ENCODE results near the gene F12.
A peak's percentile ranks its signal among the peaks of the same experiment; 100 is the strongest.

F12 gene

GRCh38 chr5:177403792-177404640, 5.3 kb downstream of the F12 start:
- peaks cover 53 to 69% of the 10 kb centered on the region in 2 donors for H3K27me3 ChIP-seq (ENCODE audit: control insufficient read depth in 1 of 2, insufficient read depth in 2 of 2, low read length in 2 of 2)
- no peaks in the 10 kb centered on the region for H3K36me3 ChIP-seq (ENCODE audit: control insufficient read depth in 2 of 2, insufficient read depth in 2 of 2, low read length in 2 of 2)
- peaks cover 42% of the 10 kb centered on the region for H3K4me1 ChIP-seq (ENCODE audit: control insufficient read depth, insufficient read depth, low read length)
- H3K27ac ChIP-seq (ENCODE audit: low read length) = no peak overlapping the region
- peak overlapping the region; percentile 48 to 74 for H3K4me3 ChIP-seq (ENCODE audit: low read length in 2 of 2)
- no peaks in the 10 kb centered on the region for H3K9me3 ChIP-seq (ENCODE audit: control insufficient read depth in 2 of 2, low read length in 2 of 2)
- H3K9ac ChIP-seq (ENCODE audit: low read length in 2 of 2) = peak overlapping the region in 1 of 2 donors; percentile 4

- peaks cover 60 to 77% of the 10 kb centered on the region in 2 donors for H3K27me3 ChIP-seq (ENCODE audit: control insufficient read depth in 1 of 2, insufficient read depth in 2 of 2, low read length in 2 of 2)
Observed at GRCh38 chr5:177403102-177403791, 6.1 kb downstream of the F12 start.

GRCh38 chr5:177402271-177403043, 6.9 kb downstream of the F12 start:
- H3K36me3 ChIP-seq (ENCODE audit: control insufficient read depth in 2 of 2, insufficient read depth in 2 of 2, low read length in 2 of 2) = no peaks in the 10 kb centered on the region
- H3K27ac ChIP-seq (ENCODE audit: low read length) = no peak overlapping the region
- H3K9ac ChIP-seq (ENCODE audit: low read length in 2 of 2) = no peak overlapping the region
- H3K4me3 ChIP-seq (ENCODE audit: low read length in 2 of 2) = peak overlapping the region in 1 of 2 donors; percentile 8
- no peaks in the 10 kb centered on the region for H3K9me3 ChIP-seq (ENCODE audit: control insufficient read depth in 2 of 2, low read length in 2 of 2)
- H3K4me1 ChIP-seq (ENCODE audit: control insufficient read depth, insufficient read depth, low read length) = peaks cover 42% of the 10 kb centered on the region
- peaks cover 67 to 84% of the 10 kb centered on the region in 2 donors for H3K27me3 ChIP-seq (ENCODE audit: control insufficient read depth in 1 of 2, insufficient read depth in 2 of 2, low read length in 2 of 2)

More at GRCh38 chr5:177403102-177403791, 6.1 kb downstream of the F12 start:
- Histone ChIP-seq H3K36me3 (ENCODE audit: control insufficient read depth in 2 of 2, insufficient read depth in 2 of 2, low read length in 2 of 2) (no peaks in the 10 kb centered on the region), H3K4me3 (ENCODE audit: low read length in 2 of 2) (peak overlapping the region; percentile 38 to 74), H3K27ac (ENCODE audit: low read length) (no peak overlapping the region), H3K9ac (ENCODE audit: low read length in 2 of 2) (no peak overlapping the region), H3K9me3 (ENCODE audit: control insufficient read depth in 2 of 2, low read length in 2 of 2) (no peaks in the 10 kb centered on the region), H3K4me1 (ENCODE audit: control insufficient read depth, insufficient read depth, low read length) (peaks cover 42% of the 10 kb centered on the region)

- Histone ChIP-seq H3K9ac (ENCODE audit: low read length in 2 of 2) (no peak within 1 kb of the TSS), H3K9me3 (ENCODE audit: control insufficient read depth in 2 of 2, low read length in 2 of 2) (no peaks in the 10 kb centered on the region), H3K4me1 (ENCODE audit: control insufficient read depth, insufficient read depth, low read length) (peaks cover 42% of the 10 kb centered on the region), H3K4me3 (ENCODE audit: low read length in 2 of 2) (no peak within 1 kb of the TSS), H3K36me3 (ENCODE audit: control insufficient read depth in 2 of 2, insufficient read depth in 2 of 2, low read length in 2 of 2) (no peaks in the 10 kb centered on the region), H3K27ac (ENCODE audit: low read length) (no peak within 1 kb of the TSS), H3K27me3 (ENCODE audit: control insufficient read depth in 1 of 2, insufficient read depth in 2 of 2, low read length in 2 of 2) (peaks cover 67 to 89% of the 10 kb centered on the region in 2 donors)
Observed at GRCh38 chr5:177399997-177400868, 9.1 kb downstream of the F12 start, which contains the start of gene PFN3. PFN3 (minus strand) TSS chr5:177400661; CDS start chr5:177400576, 85 bp downstream.

GRCh38 chr5:177397875-177398390, 11.4 kb downstream of the F12 start:
- Histone ChIP-seq H3K27ac (ENCODE audit: low read length) (no peak overlapping the region), H3K27me3 (ENCODE audit: control insufficient read depth in 1 of 2, insufficient read depth in 2 of 2, low read length in 2 of 2) (peaks cover 55 to 67% of the 10 kb centered on the region in 2 donors), H3K9me3 (ENCODE audit: control insufficient read depth in 2 of 2, low read length in 2 of 2) (no peaks in the 10 kb centered on the region), H3K36me3 (ENCODE audit: control insufficient read depth in 2 of 2, insufficient read depth in 2 of 2, low read length in 2 of 2) (no peaks in the 10 kb centered on the region), H3K4me1 (ENCODE audit: control insufficient read depth, insufficient read depth, low read length) (peaks cover 20% of the 10 kb centered on the region), H3K4me3 (ENCODE audit: low read length in 2 of 2) (no peak overlapping the region), H3K9ac (ENCODE audit: low read length in 2 of 2) (no peak overlapping the region)

GRCh38 chr5:177396807-177397206, 12.6 kb downstream of the F12 start:
- Histone ChIP-seq H3K9me3 (ENCODE audit: control insufficient read depth in 2 of 2, low read length in 2 of 2) (no peaks in the 10 kb centered on the region), H3K27ac (ENCODE audit: low read length) (no peak overlapping the region), H3K36me3 (ENCODE audit: control insufficient read depth in 2 of 2, insufficient read depth in 2 of 2, low read length in 2 of 2) (no peaks in the 10 kb centered on the region), H3K27me3 (ENCODE audit: control insufficient read depth in 1 of 2, insufficient read depth in 2 of 2, low read length in 2 of 2) (peaks cover 43 to 56% of the 10 kb centered on the region in 2 donors), H3K9ac (ENCODE audit: low read length in 2 of 2) (no peak overlapping the region), H3K4me3 (ENCODE audit: low read length in 2 of 2) (no peak overlapping the region), H3K4me1 (ENCODE audit: control insufficient read depth, insufficient read depth, low read length) (peaks cover 10% of the 10 kb centered on the region)

- no peak overlapping the region for H3K4me3 ChIP-seq (ENCODE audit: low read length in 2 of 2)
- H3K9me3 ChIP-seq (ENCODE audit: control insufficient read depth in 2 of 2, low read length in 2 of 2) = no peaks in the 10 kb centered on the region
- no peaks in the 10 kb centered on the region for H3K36me3 ChIP-seq (ENCODE audit: control insufficient read depth in 2 of 2, insufficient read depth in 2 of 2, low read length in 2 of 2)
- no peak overlapping the region for H3K27ac ChIP-seq (ENCODE audit: low read length)
- H3K27me3 ChIP-seq (ENCODE audit: control insufficient read depth in 1 of 2, insufficient read depth in 2 of 2, low read length in 2 of 2) = peaks cover 36 to 49% of the 10 kb centered on the region in 2 donors
- H3K4me1 ChIP-seq (ENCODE audit: control insufficient read depth, insufficient read depth, low read length) = peaks cover 10% of the 10 kb centered on the region
- no peak overlapping the region for H3K9ac ChIP-seq (ENCODE audit: low read length in 2 of 2)
Observed at GRCh38 chr5:177396078-177396477, 13.3 kb downstream of the F12 start.

GRCh38 chr5:177393990-177394389, 15.4 kb downstream of the F12 start:
- H3K4me1 ChIP-seq (ENCODE audit: control insufficient read depth, insufficient read depth, low read length) = peaks cover 5% of the 10 kb centered on the region
- H3K27ac ChIP-seq (ENCODE audit: low read length) = no peak overlapping the region
- H3K27me3 ChIP-seq (ENCODE audit: control insufficient read depth in 1 of 2, insufficient read depth in 2 of 2, low read length in 2 of 2) = peaks cover 27 to 28% of the 10 kb centered on the region in 2 donors
- no peak overlapping the region for H3K9ac ChIP-seq (ENCODE audit: low read length in 2 of 2)
- no peaks in the 10 kb centered on the region for H3K36me3 ChIP-seq (ENCODE audit: control insufficient read depth in 2 of 2, insufficient read depth in 2 of 2, low read length in 2 of 2)
- no peaks in the 10 kb centered on the region for H3K9me3 ChIP-seq (ENCODE audit: control insufficient read depth in 2 of 2, low read length in 2 of 2)
- H3K4me3 ChIP-seq (ENCODE audit: low read length in 2 of 2) = no peak overlapping the region

- Histone ChIP-seq H3K27ac (ENCODE audit: low read length) (no peak overlapping the region), H3K9me3 (ENCODE audit: control insufficient read depth in 2 of 2, low read length in 2 of 2) (no peaks in the 10 kb centered on the region), H3K27me3 (ENCODE audit: control insufficient read depth in 1 of 2, insufficient read depth in 2 of 2, low read length in 2 of 2) (peaks cover 20 to 21% of the 10 kb centered on the region in 2 donors), H3K4me3 (ENCODE audit: low read length in 2 of 2) (no peak overlapping the region), H3K9ac (ENCODE audit: low read length in 2 of 2) (no peak overlapping the region), H3K4me1 (ENCODE audit: control insufficient read depth, insufficient read depth, low read length) (peaks cover 5% of the 10 kb centered on the region), H3K36me3 (ENCODE audit: control insufficient read depth in 2 of 2, insufficient read depth in 2 of 2, low read length in 2 of 2) (no peaks in the 10 kb centered on the region)
Observed at GRCh38 chr5:177393206-177393765, 16.1 kb downstream of the F12 start.
